ENCODE results near the gene OTOGL.

DNA sequence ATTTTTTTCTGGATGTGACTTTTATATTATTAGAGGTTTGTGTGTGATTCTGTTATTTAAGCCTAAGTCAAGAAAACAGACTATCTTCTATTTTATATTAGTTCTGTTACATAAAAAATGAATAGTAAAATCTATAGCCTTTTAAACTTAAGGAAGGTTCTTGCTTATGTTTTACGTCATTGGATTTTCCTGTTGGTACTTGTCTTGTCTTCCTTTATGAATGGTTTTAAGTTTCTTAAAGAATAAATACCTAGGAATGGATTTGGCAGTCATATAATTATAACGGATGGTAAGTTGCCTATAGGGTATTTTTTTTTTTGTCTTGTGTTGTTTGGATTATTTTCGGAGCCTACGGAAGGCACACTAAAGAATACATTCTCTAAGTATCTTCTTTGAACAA, 182.9 kb downstream of the OTOGL start:
- TF ChIP-seq, protein P1, sequence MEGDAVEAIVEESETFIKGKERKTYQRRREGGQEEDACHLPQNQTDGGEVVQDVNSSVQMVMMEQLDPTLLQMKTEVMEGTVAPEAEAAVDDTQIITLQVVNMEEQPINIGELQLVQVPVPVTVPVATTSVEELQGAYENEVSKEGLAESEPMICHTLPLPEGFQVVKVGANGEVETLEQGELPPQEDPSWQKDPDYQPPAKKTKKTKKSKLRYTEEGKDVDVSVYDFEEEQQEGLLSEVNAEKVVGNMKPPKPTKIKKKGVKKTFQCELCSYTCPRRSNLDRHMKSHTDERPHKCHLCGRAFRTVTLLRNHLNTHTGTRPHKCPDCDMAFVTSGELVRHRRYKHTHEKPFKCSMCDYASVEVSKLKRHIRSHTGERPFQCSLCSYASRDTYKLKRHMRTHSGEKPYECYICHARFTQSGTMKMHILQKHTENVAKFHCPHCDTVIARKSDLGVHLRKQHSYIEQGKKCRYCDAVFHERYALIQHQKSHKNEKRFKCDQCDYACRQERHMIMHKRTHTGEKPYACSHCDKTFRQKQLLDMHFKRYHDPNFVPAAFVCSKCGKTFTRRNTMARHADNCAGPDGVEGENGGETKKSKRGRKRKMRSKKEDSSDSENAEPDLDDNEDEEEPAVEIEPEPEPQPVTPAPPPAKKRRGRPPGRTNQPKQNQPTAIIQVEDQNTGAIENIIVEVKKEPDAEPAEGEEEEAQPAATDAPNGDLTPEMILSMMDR (conservative IDR thresholded peaks at IDR 0.05; ENCODE audit: low read depth, low read length), result no peak
- TF ChIP-seq EZH2 (IDR thresholded peaks at IDR 0.05; ENCODE audit: low read length, unreplicated experiment), result no peak

All from PC-3 (cell line).